HG03103 (cell line): ENCODE results near the gene DCST2.

ENCODE experiments used
- ATAC-seq: cut with Tn5 transposase; IDR thresholded peaks from one replicate; pipeline ENCODE4 v1.9.1; 2021; ENCODE audit warnings: low read depth; ENCODE audit not compliant: unreplicated experiment

Gene DCST2

GRCh38 chr1:155033524-155033923 lies at the start of gene DCST2, which contains the start of gene DCST1:
DCST2 (minus strand) TSS chr1:155033781; CDS start chr1:155033701, 80 bp downstream.
DCST1 (plus strand) TSS chr1:155033824; CDS start chr1:155034037, 213 bp downstream.
- no peak for ATAC-seq

DNA sequence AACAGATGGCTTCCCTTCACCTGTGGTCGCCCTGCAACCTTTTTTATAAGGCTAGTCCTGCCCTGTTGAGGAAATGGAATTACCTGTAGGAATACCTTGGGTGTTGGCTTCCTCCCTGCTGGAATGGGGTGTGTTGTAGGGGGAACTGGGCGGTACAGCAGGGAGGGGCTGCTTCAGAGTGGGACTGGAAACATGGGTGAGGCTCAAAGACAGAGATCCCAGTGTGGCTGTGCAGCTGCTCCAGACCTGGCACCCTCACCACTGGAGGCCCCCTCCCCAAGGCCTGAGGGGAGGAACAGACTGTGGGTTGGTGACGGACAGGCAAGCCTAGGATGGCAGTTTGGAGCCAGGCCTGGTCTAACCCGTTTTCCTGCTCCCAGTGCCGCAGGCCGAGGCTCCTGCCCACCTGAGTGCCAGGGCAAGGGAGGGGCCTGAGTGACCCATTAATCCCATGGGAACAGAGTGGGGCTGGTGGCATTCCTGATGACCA lies 49.5 kb upstream of the DCST2 start:
- no peak for ATAC-seq

- no peak for ATAC-seq
Observed at GRCh38 chr1:155082301-155083051, 48.9 kb upstream of the DCST2 start.

GRCh38 chr1:155081472-155082300 lies 48.1 kb upstream of the DCST2 start:
- ATAC-seq: no peak

DNA sequence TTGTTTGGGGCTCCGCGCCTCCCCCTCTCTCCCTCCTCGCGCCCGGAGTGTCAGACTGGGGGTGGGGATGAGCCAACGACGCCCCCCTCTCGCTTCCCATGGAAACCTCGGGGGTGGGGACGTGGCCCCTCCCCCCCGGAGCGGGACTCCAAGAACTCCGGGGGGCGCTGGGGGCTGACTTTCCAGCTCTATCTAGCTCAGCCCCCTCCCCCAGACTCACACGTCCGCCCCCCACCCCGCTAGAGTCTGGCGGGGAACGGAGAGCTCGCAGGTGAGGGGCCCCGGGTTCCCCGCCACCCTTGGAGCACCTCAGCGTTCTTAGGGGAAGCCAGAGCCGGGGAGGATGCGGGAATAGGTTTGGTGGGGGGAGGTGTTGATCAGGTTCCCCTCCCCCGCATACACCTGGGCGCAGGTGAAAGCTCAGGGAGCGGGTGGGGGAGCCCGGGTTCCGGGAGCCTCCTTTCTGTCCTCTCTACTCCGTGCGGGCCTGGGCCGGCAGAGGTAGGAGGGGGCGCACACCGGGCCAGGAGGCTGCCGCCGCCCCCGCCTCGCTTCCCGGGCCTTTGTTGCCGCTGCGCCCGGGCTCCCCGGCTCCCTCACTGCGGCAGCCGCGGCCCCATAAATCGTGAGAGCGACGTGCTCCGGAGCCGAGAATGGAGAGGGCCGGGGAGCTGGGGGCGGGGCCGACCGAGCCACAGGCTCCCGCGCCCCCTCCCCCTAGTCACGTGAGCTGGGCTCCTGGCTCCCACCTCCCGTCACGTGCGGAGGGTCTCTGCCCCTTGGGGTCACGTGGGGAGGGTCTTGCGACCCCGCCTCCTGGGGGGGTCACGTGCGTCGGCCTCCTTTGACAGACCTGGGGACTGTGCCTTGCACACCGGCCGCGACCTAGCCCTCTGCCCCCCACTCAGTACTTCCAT lies 47.0 kb upstream of the DCST2 start:
- no peak for ATAC-seq

DNA sequence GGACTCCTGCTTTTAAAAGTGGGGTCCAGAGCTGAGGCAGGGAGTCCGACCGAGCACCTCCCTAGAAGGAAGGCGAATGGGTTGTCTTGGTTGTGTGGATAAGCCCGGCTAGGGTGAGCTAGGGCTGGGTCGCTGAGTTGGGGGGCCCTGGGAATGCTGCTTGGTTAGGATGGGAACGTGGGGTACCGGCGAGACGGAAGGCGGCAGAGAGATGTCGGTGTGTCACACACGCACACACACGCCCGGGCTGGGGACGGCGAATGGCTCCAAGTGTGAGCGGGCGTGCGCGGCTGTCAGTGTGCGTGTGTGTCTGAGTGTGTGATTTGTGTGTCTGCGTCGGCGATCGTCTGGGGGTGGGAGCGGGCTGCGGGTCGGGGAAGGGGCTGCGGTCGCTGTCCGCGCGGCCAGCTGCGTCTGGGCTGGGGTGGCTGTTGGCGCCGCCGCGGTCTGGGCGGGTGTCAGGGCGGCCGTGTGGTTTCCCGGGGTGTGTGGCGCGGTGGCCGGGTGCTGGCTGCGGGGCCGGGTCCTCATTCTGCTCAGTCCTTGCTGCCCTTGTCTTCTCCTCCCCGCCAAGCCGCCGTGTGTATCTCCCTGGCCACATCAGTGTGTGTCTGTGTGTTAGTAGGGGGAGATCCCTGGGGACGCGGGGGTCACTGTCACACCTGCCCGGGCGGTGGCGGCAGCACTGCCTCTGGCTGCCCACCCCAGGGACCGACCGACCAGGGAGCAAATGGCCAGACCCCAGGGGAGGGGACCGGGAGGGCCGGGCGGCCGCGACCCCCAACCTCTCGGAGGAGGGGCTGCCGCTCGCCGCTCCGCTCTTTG lies 46.1 kb upstream of the DCST2 start:
- ATAC-seq: no peak

GRCh38 chr1:155079210-155079486 lies 45.6 kb upstream of the DCST2 start:
- ATAC-seq: no peak

DNA sequence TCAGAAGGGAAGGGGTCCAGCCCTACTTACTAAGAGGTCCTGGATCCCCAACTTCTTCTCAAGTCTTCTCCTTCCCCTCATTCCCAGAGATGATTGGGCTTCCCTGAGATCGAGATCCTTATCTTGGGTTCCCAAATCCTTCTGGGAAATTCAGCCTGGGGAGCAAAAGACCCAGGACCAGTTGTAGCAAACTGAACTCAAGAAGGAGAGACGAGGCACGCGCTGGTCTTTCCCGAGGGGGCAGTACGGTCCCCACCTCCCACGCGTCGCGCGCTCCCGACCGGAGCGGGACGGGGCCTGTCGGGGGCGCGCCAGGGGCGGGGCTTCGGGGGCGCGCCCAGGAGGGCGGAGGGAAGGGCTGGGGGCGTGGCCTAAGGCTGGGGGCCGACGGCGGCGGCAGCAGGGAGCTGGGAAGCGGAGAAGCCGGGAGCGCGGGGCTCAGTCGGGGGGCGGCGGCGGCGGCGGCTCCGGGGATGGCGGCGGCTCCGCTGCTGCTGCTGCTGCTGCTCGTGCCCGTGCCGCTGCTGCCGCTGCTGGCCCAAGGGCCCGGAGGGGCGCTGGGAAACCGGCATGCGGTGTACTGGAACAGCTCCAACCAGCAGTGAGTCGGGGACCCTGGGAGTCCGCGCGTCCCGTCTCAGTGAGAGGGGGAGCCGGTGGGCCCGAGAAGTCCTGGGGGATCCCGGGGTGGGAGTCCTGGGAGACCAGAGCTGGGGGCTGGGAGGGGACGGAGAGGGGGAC lies 45.1 kb upstream of the DCST2 start, which contains the start of gene EFNA3:
EFNA3 (plus strand) TSS at position 369 of the 741 bp plus-strand sequence; CDS start at position 474, 105 bp downstream.
- no peak for ATAC-seq

GRCh38 chr1:155077758-155078445 lies 44.3 kb upstream of the DCST2 start:
- no peak for ATAC-seq

- ATAC-seq: no peak
Observed at GRCh38 chr1:155077346-155077745, 43.8 kb upstream of the DCST2 start.

DNA sequence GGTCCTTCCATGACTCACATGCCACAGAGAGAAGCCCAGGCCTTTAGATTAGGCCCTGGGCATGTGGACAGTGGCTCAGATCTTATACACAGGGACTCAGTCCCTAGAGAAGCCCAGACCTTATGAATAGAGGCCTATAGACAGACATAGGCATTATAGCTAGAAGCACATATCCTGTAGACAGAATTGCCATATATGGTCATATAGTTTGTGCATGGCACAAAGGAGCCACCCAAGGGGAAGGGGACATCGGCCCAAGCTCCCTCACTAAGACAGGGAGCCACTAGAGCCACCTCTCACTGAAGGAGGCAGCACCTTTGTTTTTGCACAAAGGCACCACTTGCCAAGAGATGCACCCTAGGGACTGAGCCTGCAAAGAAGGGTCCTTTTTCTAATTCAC lies 42.8 kb upstream of the DCST2 start:
- ATAC-seq: no peak

DNA sequence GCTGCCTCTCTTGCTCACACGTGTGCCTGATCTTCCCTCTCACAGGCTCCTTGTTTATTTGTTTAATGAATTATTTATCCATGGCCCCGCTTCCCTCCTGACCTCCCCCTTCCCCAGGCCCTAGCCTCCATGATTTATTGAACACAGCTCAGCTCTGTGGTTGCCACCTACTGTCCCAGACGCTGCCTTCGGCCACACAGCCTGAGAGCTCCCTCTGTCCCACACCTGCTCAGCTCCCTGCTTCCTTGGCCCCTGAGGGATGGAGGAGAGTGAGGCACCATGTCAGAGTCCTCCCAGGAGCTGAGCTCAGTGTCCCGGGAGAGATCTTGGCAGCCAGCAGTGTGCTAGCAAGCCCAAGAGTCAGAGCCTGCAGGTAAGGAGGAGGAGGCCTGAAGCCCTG lies 42.0 kb upstream of the DCST2 start:
- no peak for ATAC-seq

GRCh38 chr1:155073377-155074242 lies 40.0 kb upstream of the DCST2 start:
- ATAC-seq: no peak

- no peak for ATAC-seq
Observed at GRCh38 chr1:155072531-155073289, 39.1 kb upstream of the DCST2 start.

GRCh38 chr1:155071701-155072100 lies 38.1 kb upstream of the DCST2 start:
- ATAC-seq: no peak

- ATAC-seq: no peak
Observed at GRCh38 chr1:155070721-155071569, 37.4 kb upstream of the DCST2 start.
